H9 (cell line): Measurements from ENCODE around the gene CYP2R1. TPM values are rescaled to one million over a fixed set of nuclear protein-coding genes. Genes with fewer than 3 reads are reported as not detected.

ENCODE experiments used
- DNase-seq: peaks from one replicate; pipeline ENCODE4 v3.0.0-alpha.2; 2017
- H2AFZ ChIP-seq: one replicate; pipeline ENCODE4 v1.6.1; 2013; ENCODE audit warnings: mild to moderate bottlenecking, low read length, control low read depth, moderate library complexity
- H2AK5ac ChIP-seq: 2 replicates; pipeline ENCODE4 v1.6.1; 2013; ENCODE audit warnings: low read length, control low read depth, mixed read lengths; ENCODE audit not compliant: insufficient read length
- H2BK120ac ChIP-seq: one replicate; pipeline ENCODE4 v1.6.1; 2013; ENCODE audit warnings: low read depth, mild to moderate bottlenecking, low read length, control low read depth, inconsistent platforms; ENCODE audit not compliant: poor library complexity, severe bottlenecking
- H2BK12ac ChIP-seq: 2 replicates; pipeline ENCODE4 v1.6.1; 2013; ENCODE audit warnings: low read length, control low read depth, mixed read lengths, low read depth; ENCODE audit not compliant: insufficient read length
- H2BK15ac ChIP-seq: 2 replicates; pipeline ENCODE4 v1.6.1; 2013; ENCODE audit warnings: low read depth, low read length, control low read depth
- H2BK20ac ChIP-seq: one replicate; pipeline ENCODE4 v1.6.1; 2013; ENCODE audit warnings: low read depth, mild to moderate bottlenecking, low read length, control low read depth, inconsistent platforms; ENCODE audit not compliant: poor library complexity, severe bottlenecking
- H2BK5ac ChIP-seq: 2 replicates; pipeline ENCODE4 v1.6.1; 2013; ENCODE audit warnings: low read length, control low read depth, mixed read lengths; ENCODE audit not compliant: insufficient read length
- H3K14ac ChIP-seq: 2 replicates; pipeline ENCODE4 v1.6.1; 2013; ENCODE audit warnings: low read length, control low read depth; ENCODE audit not compliant: insufficient read depth
- H3K18ac ChIP-seq: 2 replicates; pipeline ENCODE4 v1.6.1; 2013; ENCODE audit warnings: low read depth, mild to moderate bottlenecking, mixed read lengths, low read length, control low read depth; ENCODE audit not compliant: insufficient read length
- H3K23ac ChIP-seq: 2 replicates; pipeline ENCODE4 v1.6.1; 2013; ENCODE audit warnings: low read length, control low read depth, mixed read lengths, low read depth; ENCODE audit not compliant: insufficient read length
- H3K23me2 ChIP-seq: 2 replicates; pipeline ENCODE4 v1.6.1; 2013; ENCODE audit warnings: low read depth, mild to moderate bottlenecking, mixed read lengths, low read length, control low read depth; ENCODE audit not compliant: insufficient read length, poor library complexity, severe bottlenecking
- H3K27ac ChIP-seq: 2 replicates; pipeline ENCODE4 v1.5.1; 2013; ENCODE audit warnings: low read length, control low read depth, mixed read lengths, low read depth; ENCODE audit not compliant: insufficient read length
- H3K27me3 ChIP-seq: 2 replicates; pipeline ENCODE4 v1.6.1; 2013; ENCODE audit warnings: low read length, control low read depth, inconsistent platforms; ENCODE audit not compliant: insufficient read depth
- H3K4ac ChIP-seq: 2 replicates; pipeline ENCODE4 v1.6.1; 2013; ENCODE audit warnings: low read depth, mild to moderate bottlenecking, control low read depth, inconsistent platforms, low read length, moderate library complexity
- H3K4me1 ChIP-seq: 2 replicates; pipeline ENCODE4 v1.6.1; 2013; ENCODE audit warnings: low read length, control low read depth, inconsistent platforms; ENCODE audit not compliant: insufficient read depth
- H3K4me2 ChIP-seq: 2 replicates; pipeline ENCODE4 v1.6.1; 2013; ENCODE audit warnings: low read length, control low read depth, mixed read lengths; ENCODE audit not compliant: insufficient read length, insufficient read depth
- H3K56ac ChIP-seq: 2 replicates; pipeline ENCODE4 v1.6.1; 2013; ENCODE audit warnings: low read depth, mild to moderate bottlenecking, mixed read lengths, low read length, control low read depth; ENCODE audit not compliant: insufficient read length
- H3K79me1 ChIP-seq: 2 replicates; pipeline ENCODE4 v1.6.1; 2013; ENCODE audit warnings: low read depth, mild to moderate bottlenecking, moderate library complexity, low read length, control low read depth, inconsistent platforms; ENCODE audit not compliant: insufficient read depth, poor library complexity, severe bottlenecking
- H3K79me2 ChIP-seq: 2 replicates; pipeline ENCODE4 v1.6.1; 2013; ENCODE audit warnings: low read length, control low read depth, inconsistent platforms; ENCODE audit not compliant: insufficient read depth
- H3K9ac ChIP-seq: 2 replicates; pipeline ENCODE4 v1.6.1; 2013; ENCODE audit warnings: low read length, control low read depth, mixed read lengths; ENCODE audit not compliant: insufficient read length; ENCODE audit errors: extremely low read depth
- H3K9me3 ChIP-seq: one replicate; pipeline ENCODE4 v1.6.1; 2013; ENCODE audit warnings: low read depth, low read length, inconsistent platforms; ENCODE audit not compliant: control insufficient read depth
- H3T11ph ChIP-seq: one replicate; pipeline ENCODE4 v1.6.1; 2013; ENCODE audit warnings: mild to moderate bottlenecking, low read length, control low read depth, inconsistent platforms
- H4K20me1 ChIP-seq: one replicate; pipeline ENCODE4 v1.6.1; 2013; ENCODE audit not compliant: control insufficient read depth, insufficient read length, insufficient read depth
- H4K5ac ChIP-seq: 2 replicates; pipeline ENCODE4 v1.6.1; 2013; ENCODE audit warnings: low read depth, mild to moderate bottlenecking, mixed read lengths, low read length, control low read depth; ENCODE audit not compliant: insufficient read length
- H4K8ac ChIP-seq: replicated peaks from 2 replicates; pipeline ENCODE4 v1.6.1; 2013; ENCODE audit warnings: low read length, control low read depth, mixed read lengths, low read depth; ENCODE audit not compliant: insufficient read length
- H4K91ac ChIP-seq: 2 replicates; pipeline ENCODE4 v1.6.1; 2013; ENCODE audit warnings: low read depth, mild to moderate bottlenecking, moderate library complexity, mixed read lengths, low read length, control low read depth; ENCODE audit not compliant: insufficient read length
- H3K27ac Mint-ChIP-seq, 3 experiments: 2 replicates in 2 of 3; 3 replicates in 1 of 3; pipeline ENCODE4 v1.8.0; 2020 to 2021; ENCODE audit warnings: mixed read lengths in 3 of 3, mild to moderate bottlenecking in 1 of 3, moderate library complexity in 1 of 3
- H3K27me3 Mint-ChIP-seq: 2 replicates; pipeline ENCODE4 v1.8.0; 2021; ENCODE audit warnings: low read depth, mild to moderate bottlenecking, moderate library complexity, mixed read lengths
- H3K36me3 Mint-ChIP-seq, 3 experiments: 2 replicates in 2 of 3; 3 replicates in 1 of 3; pipeline ENCODE4 v1.8.0; 2020 to 2021; ENCODE audit warnings: low read depth in 3 of 3, mixed read lengths in 3 of 3; ENCODE audit not compliant: insufficient read depth in 1 of 3
- H3K4me1 Mint-ChIP-seq, 2 experiments: 2 replicates each; pipeline ENCODE4 v1.8.0; 2020; ENCODE audit warnings: mixed read lengths in 2 of 2
- H3K4me3 Mint-ChIP-seq, 2 experiments: 2 replicates in 1 of 2; 3 replicates in 1 of 2; pipeline ENCODE4 v1.8.0; 2020 to 2021; ENCODE audit warnings: mild to moderate bottlenecking in 2 of 2, mixed read lengths in 2 of 2, moderate library complexity in 1 of 2
- H3K9me3 Mint-ChIP-seq, 2 experiments: 2 replicates in 1 of 2; 3 replicates in 1 of 2; pipeline ENCODE4 v1.8.0; 2020; ENCODE audit warnings: mild to moderate bottlenecking in 2 of 2, mixed read lengths in 2 of 2, moderate library complexity in 1 of 2
- CTCF ChIP-seq: fragments of 200-600 bp; sonication (generic); conservative IDR thresholded peaks from 3 replicates; pipeline ENCODE4 v1.8.0; 2021; ENCODE audit warnings: antibody characterized with exemption, mild to moderate bottlenecking
- WGBS: extraction: QIAGEN DNeasy Blood & Tissue Kit; methylation state at CpG from one replicate; pipeline ENCODE4 v1.1.7; 2013; ENCODE audit warnings: missing lambda C conversion rate, low lambda C conversion rate, mixed read lengths; ENCODE audit not compliant: insufficient read length; ENCODE audit errors: extremely low coverage; 5-methylcytosine and 5-hydroxymethylcytosine counted together
- total RNA-seq: library from RNA; stranded (reverse); gene quantifications from 2 replicates; pipeline ENCODE4 v1.2.1, GENCODE V29; 2021

Gene CYP2R1
- total RNA-seq, 1 experiment from 2014 or later = 10.3 TPM

DNA sequence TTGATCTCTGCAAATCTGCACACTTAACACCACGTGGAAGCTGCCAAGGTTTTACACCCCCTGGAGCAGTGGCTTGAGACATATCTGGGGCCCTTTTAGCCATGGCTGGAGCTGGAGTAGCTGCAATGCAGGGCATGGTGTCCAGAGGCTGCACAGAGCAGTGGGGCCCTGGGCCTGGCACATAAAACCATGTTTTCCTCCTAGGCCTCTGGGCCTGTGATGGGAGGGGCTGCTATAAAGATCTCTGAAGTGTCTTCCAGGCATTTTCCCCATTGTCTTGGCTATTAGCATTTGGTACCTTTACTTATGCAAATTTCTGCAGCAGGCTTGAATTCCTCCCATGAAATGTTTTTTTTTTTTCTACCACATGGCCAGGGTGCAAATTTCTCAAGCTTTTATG lies 46.9 kb upstream of the CYP2R1 start:
- Histone ChIP-seq H3K23ac (no peak overlapping the region), H4K5ac (no peak overlapping the region), H2BK20ac (no peak overlapping the region), H2BK15ac (no peak overlapping the region), H3K18ac (no peak overlapping the region), H2AK5ac (no peak overlapping the region), H3T11ph (no peak overlapping the region), H2BK12ac (no peak overlapping the region), H3K9me3 (no peaks in the 10 kb centered on the region), H4K20me1 (no peaks in the 10 kb centered on the region), H4K8ac (no peak overlapping the region), H3K56ac (no peak overlapping the region), H3K79me2 (no peaks in the 10 kb centered on the region), H3K79me1 (no peaks in the 10 kb centered on the region), H3K9ac (no peak overlapping the region), H3K4me2 (no peak overlapping the region), H3K23me2 (no peaks in the 10 kb centered on the region), H3K4ac (no peak overlapping the region), H3K27ac (no peak overlapping the region), H4K91ac (no peak overlapping the region), H2BK120ac (no peak overlapping the region), H3K4me1 (no peaks in the 10 kb centered on the region), H3K27me3 (no peaks in the 10 kb centered on the region), H3K14ac (no peak overlapping the region), H2BK5ac (no peak overlapping the region), H2AFZ (no peak overlapping the region)
- H3K27ac Mint-ChIP-seq = no peak overlapping the region
- peaks cover 12 to 21% (median 17%) of the 10 kb centered on the region in 3 experiments; a peak in 6 of 7 replicates for H3K36me3 Mint-ChIP-seq
- H3K4me1 Mint-ChIP-seq = peaks cover 2 to 10% of the 10 kb centered on the region in 2 experiments; a peak in 2 of 4 replicates
- H3K27me3 Mint-ChIP-seq = peaks cover 4% of the 10 kb centered on the region
- WGBS = no CpG with 5 or more reads among the region's 1 CpG
- TF ChIP-seq CTCF = no peak
- DNase-seq = no peak
- H3K9me3 Mint-ChIP-seq = peaks cover 35 to 36% of the 10 kb centered on the region in 2 experiments
- H3K4me3 Mint-ChIP-seq = no peak overlapping the region
